ENCODE data around the gene FRS2. TPM values are rescaled to one million over a fixed set of nuclear protein-coding genes. Genes with fewer than 3 reads are reported as not detected.

The FRS2 gene
- total RNA-seq, 1 experiment from 2014 or later = 33.7 TPM

GRCh38 chr12:69471667-69472385 lies 1.6 kb downstream of the FRS2 start:
- Mint-ChIP-seq H3K4me3 (peak overlapping the region; percentile 95 to 97), H3K27me3 (ENCODE audit: low read depth) (no peaks in the 10 kb centered on the region), H3K4me1 (peaks cover 64 to 81% of the 10 kb centered on the region in 2 experiments), H3K27ac (peak overlapping the region in 1 of 3 experiments; percentile 80; a peak in 2 of 7 replicates), H3K36me3 (ENCODE audit: insufficient read depth in 1 of 3, low read depth in 3 of 3) (no peaks in the 10 kb centered on the region; a peak in 2 of 7 replicates), H3K9me3 (no peaks in the 10 kb centered on the region)
- H2BK5ac ChIP-seq (ENCODE audit: insufficient read length, low read length) = no peak overlapping the region
- no peak overlapping the region for H2BK20ac ChIP-seq (ENCODE audit: low read depth, low read length, poor library complexity, severe bottlenecking)
- peaks cover 4% of the 10 kb centered on the region for H3K79me1 ChIP-seq (ENCODE audit: insufficient read depth, low read depth, low read length, poor library complexity, severe bottlenecking)
- no peak overlapping the region for H2AK5ac ChIP-seq (ENCODE audit: insufficient read length, low read length)
- no peaks in the 10 kb centered on the region for H3K27me3 ChIP-seq (ENCODE audit: insufficient read depth, low read length)
- no peak overlapping the region for H3T11ph ChIP-seq (ENCODE audit: low read length)
- H3K14ac ChIP-seq (ENCODE audit: insufficient read depth, low read length) = no peak overlapping the region
- H4K8ac ChIP-seq (replicated peaks; ENCODE audit: insufficient read length, low read depth, low read length) = no peak overlapping the region
- H3K9me3 ChIP-seq (ENCODE audit: control insufficient read depth, low read depth, low read length) = no peaks in the 10 kb centered on the region
- no peak for TF ChIP-seq CTCF (conservative IDR thresholded peaks at IDR 0.05)
- no peak overlapping the region for H3K4ac ChIP-seq (ENCODE audit: low read depth, low read length)
- H3K4me1 ChIP-seq (ENCODE audit: insufficient read depth, low read length) = peaks cover 6% of the 10 kb centered on the region; the same call in 1 of the 2 replicates
- H4K91ac ChIP-seq (ENCODE audit: insufficient read length, low read depth, low read length) = no peak overlapping the region
- DNase-seq = no peak
- H2BK12ac ChIP-seq (ENCODE audit: insufficient read length, low read depth, low read length) = no peak overlapping the region
- no peak overlapping the region for H3K23ac ChIP-seq (ENCODE audit: insufficient read length, low read depth, low read length)
- peaks cover 4% of the 10 kb centered on the region for H3K23me2 ChIP-seq (ENCODE audit: insufficient read length, low read depth, low read length, poor library complexity, severe bottlenecking)
- H2BK120ac ChIP-seq (ENCODE audit: low read depth, low read length, poor library complexity, severe bottlenecking) = no peak overlapping the region
- no peak overlapping the region for H4K5ac ChIP-seq (ENCODE audit: insufficient read length, low read depth, low read length)
- H3K56ac ChIP-seq (ENCODE audit: insufficient read length, low read depth, low read length) = no peak overlapping the region
- H3K4me2 ChIP-seq (ENCODE audit: insufficient read depth, insufficient read length, low read length) = peak overlapping the region; percentile 94
- no CpG with 5 or more reads among the region's 5 CpGs for WGBS (ENCODE audit: extremely low coverage, insufficient read length, low lambda C conversion rate)
- no peak overlapping the region for H3K27ac ChIP-seq (ENCODE audit: insufficient read length, low read depth, low read length)
- no peaks in the 10 kb centered on the region for H4K20me1 ChIP-seq (ENCODE audit: control insufficient read depth, insufficient read depth, insufficient read length)
- peaks cover 38% of the 10 kb centered on the region for H3K79me2 ChIP-seq (ENCODE audit: insufficient read depth, low read length)
- no peak overlapping the region for H2AFZ ChIP-seq (ENCODE audit: low read length)
- no peak overlapping the region for H2BK15ac ChIP-seq (ENCODE audit: low read depth, low read length)
- H3K9ac ChIP-seq (ENCODE audit: extremely low read depth, insufficient read length, low read length) = peak overlapping the region; percentile 17
- no peak overlapping the region for H3K18ac ChIP-seq (ENCODE audit: insufficient read length, low read depth, low read length)
